Spleen (tissue), 11 donors: ENCODE results near the gene FOXQ1. TPM values are rescaled to one million over a fixed set of nuclear protein-coding genes. Genes with fewer than 3 reads are reported as not detected.

Experiments
- DNase-seq: peaks from one replicate; pipeline ENCODE4 v3.0.0-alpha.2; 2020
- H3K27ac ChIP-seq, 8 donors: fragments of 200-600 bp; sonication (generic) in 7 of 8; 1 replicate in 4 of 8; 2 replicates in 4 of 8; pipeline versions ENCODE4 v1.5.0 to v1.8.0; 2016 to 2021; ENCODE audit warnings: inconsistent platforms in 4 of 8, mild to moderate bottlenecking in 4 of 8, moderate library complexity in 1 of 8
- H3K27me3 ChIP-seq, 7 donors: fragments of 200-600 bp; sonication (generic) in 6 of 7; replicated peaks in 1 of 7; 1 replicate in 4 of 7; 2 replicates in 3 of 7; pipeline versions ENCODE4 v1.5.0 to v1.8.0; 2016 to 2021; ENCODE audit warnings: inconsistent platforms in 3 of 7, mild to moderate bottlenecking in 1 of 7
- H3K36me3 ChIP-seq, 6 donors: fragments of 200-600 bp; sonication (generic) in 5 of 6; 1 replicate in 4 of 6; 2 replicates in 2 of 6; pipeline versions ENCODE4 v1.5.0 to v1.8.0; 2016 to 2021; ENCODE audit warnings: inconsistent platforms in 2 of 6
- H3K4me1 ChIP-seq, 6 donors: fragments of 200-600 bp; sonication (generic) in 5 of 6; 1 replicate in 3 of 6; 2 replicates in 3 of 6; pipeline versions ENCODE4 v1.5.0 to v1.8.0; 2016 to 2021; ENCODE audit warnings: inconsistent platforms in 3 of 6
- H3K4me3 ChIP-seq, 8 donors: fragments of 200-600 bp; sonication (generic) in 7 of 8; 1 replicate in 4 of 8; 2 replicates in 4 of 8; pipeline versions ENCODE4 v1.5.0 to v1.8.0; 2016 to 2021; ENCODE audit warnings: inconsistent platforms in 4 of 8, mild to moderate bottlenecking in 4 of 8, moderate library complexity in 2 of 8
- H3K9me3 ChIP-seq, 8 donors: fragments of 200-600 bp; sonication (generic) in 7 of 8; 1 replicate in 4 of 8; 2 replicates in 4 of 8; pipeline versions ENCODE4 v1.5.0 to v1.8.0; 2016 to 2021; ENCODE audit warnings: inconsistent platforms in 4 of 8
- CTCF ChIP-seq, 11 experiments: fragments of 200-600 bp in 7 of 11; fragments of 450-650 bp in 4 of 11; sonication (generic) in 4 of 11; IDR thresholded peaks in 8 of 11; conservative IDR thresholded peaks in 3 of 11; 1 replicate in 7 of 11; 2 replicates in 4 of 11; pipeline versions ENCODE4 v1.4.0 to v1.8.0; 2016 to 2021; ENCODE audit warnings: antibody characterized with exemption in 11 of 11, inconsistent platforms in 4 of 11, mild to moderate bottlenecking in 1 of 11
- POLR2A ChIP-seq, 3 donors: fragments of 450-650 bp; IDR thresholded peaks; one replicate each; pipeline ENCODE4 v1.5.1; 2017; ENCODE audit warnings: antibody characterized with exemption in 3 of 3, mild to moderate bottlenecking in 1 of 3
- POLR2AphosphoS5 ChIP-seq, 3 donors: sonication (generic); formaldehyde crosslinking; IDR thresholded peaks; one replicate each; pipeline ENCODE4 v1.5.1; 2017; ENCODE audit warnings: antibody characterized with exemption in 3 of 3
- WGBS, 5 donors: extraction: QIAGEN DNeasy Blood & Tissue Kit in 3 of 5; methylation state at CpG; one replicate each; pipeline versions ENCODE4 v1.1.5 to v1.1.7; 2013 to 2018; 5-methylcytosine and 5-hydroxymethylcytosine counted together
- intact Hi-C: fragments of 100-400 bp; cut with DNase I; formaldehyde crosslinking; loops from one replicate; pipeline ENCODE4 v1.15.0; 2023; ENCODE audit warnings: low total_unique reads
- polyA plus RNA-seq, 3 donors: library from polyadenylated mRNA; stranded (reverse); fragments of 200-250 nt; gene quantifications; one replicate each; pipeline ENCODE4 v1.2.1, GENCODE V29; 2013
- total RNA-seq, 7 donors: library from RNA; depleted of rRNA in 3 of 7; stranded (reverse); fragments of >200 nt in 3 of 7; fragmentation: NEBNext Ultra II Directional in 4 of 7; extraction: Animal tissue kit (Norgen Biotek cat#: 25700) in 4 of 7; gene quantifications; one replicate each; pipeline versions ENCODE4 v1.1.0 to v1.2.1, GENCODE V29; 2016 to 2021
- donor health status: healthy with polysubstance abuse.
- donor health status: DM: no; HTN: no; CAD: no; lungs with moderate emphysema.
- donor health status: DM: no; HTN: no; CAD: no.
- donor health status: Bipolar disorder and iron deficiency.
- donor health status: healthy.
- donor health status: DM: no; HTN: no; CAD: no.
- donor health status: DM: yes; HTN: yes; CAD: no.

Gene FOXQ1
- total and polyA plus RNA-seq, 10 donors, result 0.10 to 0.33 (median 0.17) TPM; not detected in 4

GRCh38 chr6:1267790-1268762 is 43.8 kb upstream of the FOXQ1 start:
- H3K4me1 ChIP-seq, result no peaks in the 10 kb centered on the region
- H3K9me3 ChIP-seq, result peaks cover 0 to 17% (median 12%) of the 10 kb centered on the region in 8 donors
- WGBS, 5 donors, result 84 to 91% (median 86%) methylated on average over 18 of the region's 18 CpGs
- H3K36me3 ChIP-seq, result no peaks in the 10 kb centered on the region
- TF ChIP-seq POLR2AphosphoS5 (IDR thresholded peaks at IDR 0.05) (no peak), CTCF (IDR thresholded peaks at IDR 0.05 in 8 of 11, conservative IDR thresholded peaks at IDR 0.05 in 3 of 11) (no peak), POLR2A (IDR thresholded peaks at IDR 0.05) (no peak)
- peaks cover 0 to 50% (median 0%) of the 10 kb centered on the region in 7 donors for H3K27me3 ChIP-seq
- no peak overlapping the region for H3K27ac ChIP-seq
- intact Hi-C loops, result no loop called here
- no peak for DNase-seq
- no peak overlapping the region for H3K4me3 ChIP-seq

GRCh38 chr6:1271071-1271763 is 40.7 kb upstream of the FOXQ1 start:
- H3K36me3 ChIP-seq, result no peaks in the 10 kb centered on the region
- H3K4me1 ChIP-seq, result no peaks in the 10 kb centered on the region
- H3K4me3 ChIP-seq, result no peak overlapping the region
- DNase-seq, result no peak
- 83 to 93% (median 88%) methylated on average over 11 of the region's 11 CpGs for WGBS, 5 donors
- H3K27ac ChIP-seq, result no peak overlapping the region
- intact Hi-C loops, result no loop called here
- peaks cover 0 to 47% (median 0%) of the 10 kb centered on the region in 7 donors for H3K27me3 ChIP-seq
- peaks cover 0 to 22% (median 12%) of the 10 kb centered on the region in 8 donors for H3K9me3 ChIP-seq
- no peak for TF ChIP-seq CTCF (IDR thresholded peaks at IDR 0.05 in 8 of 11, conservative IDR thresholded peaks at IDR 0.05 in 3 of 11)

DNA sequence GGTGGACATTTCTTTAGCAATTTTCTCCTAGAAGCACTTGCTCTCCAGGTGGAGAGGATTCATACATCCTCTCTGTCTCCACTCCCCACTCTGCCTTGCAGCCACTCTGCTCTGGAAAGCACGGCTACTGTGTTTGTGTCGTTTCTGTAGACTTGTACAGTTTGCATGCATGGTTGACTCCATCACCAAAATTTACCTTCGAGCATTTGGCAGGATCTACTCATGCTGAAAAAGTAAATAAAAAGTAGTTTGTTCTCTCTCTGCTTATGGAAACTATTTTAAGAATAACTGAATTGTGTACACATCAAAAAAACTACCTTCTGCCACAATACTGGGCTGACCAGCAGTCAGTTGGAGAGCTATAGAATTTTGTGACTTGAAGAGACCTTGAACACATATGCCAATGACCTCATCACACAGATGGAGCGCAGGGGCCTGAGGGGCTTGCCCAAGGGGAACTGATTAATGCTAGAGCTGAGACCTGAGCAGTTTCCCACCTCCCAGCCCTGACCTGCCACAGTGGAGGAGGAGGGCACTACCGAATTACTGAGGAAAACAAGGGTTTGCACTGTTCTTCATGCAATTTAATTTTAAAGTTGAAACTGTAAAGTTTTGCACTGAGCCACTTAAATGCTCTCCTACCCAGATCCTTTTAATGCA is 33.7 kb upstream of the FOXQ1 start:
- H3K9me3 ChIP-seq, result peaks cover 0 to 4% (median 0%) of the 10 kb centered on the region in 8 donors
- DNase-seq, result no peak
- TF ChIP-seq CTCF (IDR thresholded peaks at IDR 0.05 in 8 of 11, conservative IDR thresholded peaks at IDR 0.05 in 3 of 11) (no peak), POLR2A (IDR thresholded peaks at IDR 0.05) (no peak), POLR2AphosphoS5 (IDR thresholded peaks at IDR 0.05) (no peak)
- H3K4me1 ChIP-seq, result no peaks in the 10 kb centered on the region
- H3K27ac ChIP-seq, result no peak overlapping the region
- 63 to 81% (median 74%) methylated on average over 5 of the region's 5 CpGs for WGBS, 5 donors
- H3K36me3 ChIP-seq, result no peaks in the 10 kb centered on the region
- H3K4me3 ChIP-seq, result no peak overlapping the region
- H3K27me3 ChIP-seq, result peaks cover 0 to 72% (median 0%) of the 10 kb centered on the region in 7 donors
- intact Hi-C loops, result no loop called here
